HG02588 (cell line): ENCODE measurements around the gene TBC1D16.
"Not testable (repeated sequence)": the region's sequence is repeated elsewhere in the genome, so short reads cannot be mapped to it uniquely, and the experiment has no call there.

Source experiments
- ATAC-seq: cut with Tn5 transposase; IDR thresholded peaks from one replicate; pipeline ENCODE4 v1.9.1; 2021; ENCODE audit warnings: mild to moderate bottlenecking, moderate library complexity; ENCODE audit not compliant: unreplicated experiment

TBC1D16 gene

DNA sequence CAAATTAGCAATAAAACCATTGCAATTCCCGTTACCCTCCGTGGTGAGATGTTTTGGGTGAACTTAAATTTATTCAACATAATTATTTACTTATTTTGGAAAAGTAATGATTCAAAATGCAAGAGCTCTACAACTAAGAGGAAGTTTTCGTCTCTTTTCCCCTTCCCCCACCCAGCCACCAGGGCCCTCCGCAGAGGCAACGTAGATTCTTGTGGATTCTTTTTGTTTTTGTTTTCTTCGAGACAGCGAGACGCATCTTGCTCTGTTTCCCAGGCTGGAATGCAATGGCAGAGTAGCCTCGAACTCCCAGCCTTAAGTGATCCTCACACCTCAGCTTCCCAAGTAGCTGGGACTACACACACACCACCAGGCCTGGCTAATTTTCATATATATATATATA, 19.9 kb upstream of the TBC1D16 start:
- ATAC-seq: no peak

- no peak for ATAC-seq
Measured at GRCh38 chr17:80053102-80053501, 17.4 kb upstream of the TBC1D16 start.

GRCh38 chr17:80051681-80052080, 16.0 kb upstream of the TBC1D16 start:
- ATAC-seq: no peak

- no peak for ATAC-seq
Measured at GRCh38 chr17:80050706-80051105, 15.0 kb upstream of the TBC1D16 start.

- ATAC-seq: no peak
Measured at GRCh38 chr17:80049986-80050385, 14.3 kb upstream of the TBC1D16 start.

GRCh38 chr17:80047176-80047575, 11.5 kb upstream of the TBC1D16 start:
- no peak for ATAC-seq

GRCh38 chr17:80046709-80047108, 11.0 kb upstream of the TBC1D16 start:
- ATAC-seq: not testable (repeated sequence)

DNA sequence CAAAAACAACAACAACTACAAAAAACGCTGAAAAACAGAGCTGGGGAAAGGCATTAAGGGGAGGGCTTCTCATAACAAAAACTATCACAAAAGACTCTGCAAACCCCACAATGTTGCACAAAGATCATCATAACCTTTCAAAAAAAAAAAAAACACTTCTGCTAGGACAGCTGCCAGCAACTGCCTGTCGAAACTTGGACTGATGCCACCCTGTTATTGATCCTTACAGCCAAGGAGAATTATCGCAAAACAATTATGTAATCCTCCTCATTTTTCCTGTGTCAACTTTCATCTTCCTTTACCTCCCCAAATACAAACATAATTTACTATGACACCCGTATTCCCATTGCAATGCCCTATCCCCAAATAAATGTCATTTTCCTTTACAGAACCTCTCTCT, 10.0 kb upstream of the TBC1D16 start:
- ATAC-seq: no peak

GRCh38 chr17:80043963-80044362, 8.3 kb upstream of the TBC1D16 start:
- no peak for ATAC-seq

DNA sequence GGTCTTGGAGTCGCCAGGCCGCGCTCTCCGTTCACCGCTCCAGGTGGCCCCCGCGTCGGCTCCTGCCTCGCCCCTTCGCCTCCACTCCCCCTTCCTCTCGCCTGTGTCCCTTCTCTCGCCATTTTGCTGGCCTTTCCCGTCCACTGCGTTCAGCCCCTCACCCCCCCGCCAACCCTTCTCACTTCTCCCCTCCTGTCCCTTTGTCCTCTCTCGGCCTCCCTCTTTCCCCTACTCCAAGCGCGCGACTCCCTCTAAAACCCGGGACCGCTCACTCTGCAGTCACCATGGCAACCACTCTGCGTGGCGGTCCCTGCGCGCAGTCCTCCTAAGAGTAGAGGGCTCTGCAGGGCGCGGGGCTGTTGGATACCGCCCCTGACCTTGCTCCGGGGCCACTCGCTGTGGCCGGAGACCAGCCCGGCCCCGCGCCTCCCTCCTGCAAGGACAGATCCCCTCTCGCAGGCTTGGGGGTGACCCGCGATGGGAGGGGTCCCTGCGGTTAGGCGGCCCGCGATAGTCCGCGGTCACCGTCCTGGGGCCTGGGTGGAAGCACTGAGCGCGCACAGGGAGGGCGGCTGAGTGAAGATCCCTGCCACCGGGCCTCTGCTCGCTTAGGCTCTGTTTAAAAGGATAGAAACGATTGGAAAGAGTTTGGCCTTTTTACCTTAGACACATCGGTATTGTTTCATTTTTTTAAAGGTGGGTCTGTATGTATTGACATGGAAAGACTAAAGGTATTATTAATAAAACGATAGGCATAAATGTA, 1.2 kb upstream of the TBC1D16 start:
- no peak for ATAC-seq

DNA sequence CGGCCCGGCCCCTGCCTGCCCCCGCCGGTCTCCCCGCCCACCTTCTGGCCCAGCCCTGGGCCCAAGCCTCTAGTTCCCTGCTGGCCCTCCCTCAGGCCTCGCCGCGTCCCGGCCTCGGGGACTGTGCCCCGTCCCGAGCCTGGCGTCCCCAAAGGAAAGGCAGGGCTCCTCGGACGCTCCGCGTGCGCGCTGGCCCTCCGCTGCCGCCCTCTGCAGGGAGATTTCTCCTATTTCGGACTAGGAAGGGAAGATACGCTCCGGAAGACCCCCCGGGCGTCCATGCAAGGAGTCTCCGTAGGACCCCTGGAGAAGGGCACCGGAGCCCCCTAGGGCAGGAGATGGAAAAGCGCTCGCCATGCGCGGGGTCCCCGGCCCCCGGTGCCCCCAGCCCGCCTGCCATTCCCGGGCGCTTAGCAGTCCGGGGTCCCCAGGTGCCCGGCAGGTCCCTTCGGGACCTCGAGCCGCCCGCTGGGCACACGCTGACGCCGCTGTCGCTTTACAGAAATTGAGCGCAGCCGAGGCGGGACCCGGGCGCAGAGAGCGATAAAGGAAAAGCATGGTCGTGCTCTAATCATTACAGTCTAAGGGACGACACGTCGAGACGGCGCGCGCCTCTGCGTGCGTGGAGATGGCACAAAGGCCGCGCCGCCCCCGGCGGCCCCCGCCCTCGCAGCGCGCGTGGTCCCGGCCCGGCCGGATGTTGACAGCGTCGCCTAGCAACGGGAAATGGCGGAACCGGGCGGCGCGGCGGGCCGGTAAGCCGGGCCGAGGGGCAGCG, 454 bp upstream of the TBC1D16 start, which contains the start of gene CCDC40:
TSS of gene CCDC40 (plus strand) at position 706 of the 778 bp plus-strand sequence. CDS start at position 727, 21 bp downstream.
- no peak for ATAC-seq

DNA sequence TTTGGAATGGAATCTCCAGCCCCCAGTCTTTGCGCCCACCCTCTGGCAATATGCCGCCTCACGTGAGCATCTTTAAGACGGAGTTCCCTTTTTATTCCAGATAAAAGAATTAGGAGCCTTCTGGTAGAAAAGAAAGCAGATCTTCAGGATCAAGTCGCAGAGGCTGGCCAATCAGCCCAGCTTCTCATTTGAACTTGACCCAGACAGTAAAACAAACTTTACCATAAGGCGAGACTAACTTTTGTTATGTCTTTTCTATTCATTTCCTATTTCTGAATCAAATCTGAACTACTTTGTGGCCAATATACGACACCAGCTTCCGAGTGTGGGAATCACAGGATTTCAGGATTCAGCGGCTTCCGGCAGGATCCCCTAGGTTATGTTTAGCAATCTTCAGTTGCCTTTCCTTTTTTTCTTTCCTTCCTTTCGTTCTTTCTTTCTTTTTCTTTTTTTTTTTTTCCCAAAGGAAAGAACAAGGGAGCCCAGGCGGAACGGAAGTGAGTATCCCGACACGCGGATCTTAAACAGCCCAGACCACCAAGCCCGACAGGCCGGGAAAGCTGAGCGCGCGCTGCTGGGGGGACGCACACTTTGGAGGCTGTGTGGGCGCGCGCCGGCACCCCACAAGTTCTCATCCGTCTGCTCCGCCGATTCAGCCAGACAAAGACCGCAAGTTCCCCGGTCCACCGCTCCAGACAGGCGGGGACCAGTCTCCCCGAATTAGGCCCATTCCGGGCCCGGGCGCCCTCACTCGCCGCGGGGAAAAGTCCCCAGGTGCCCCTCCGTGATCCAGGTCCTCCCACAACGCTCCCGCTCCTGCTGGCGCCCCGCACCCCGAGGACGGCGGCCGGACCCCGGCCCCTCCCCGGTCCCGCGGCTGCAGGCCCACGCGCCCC, 633 bp downstream of the TBC1D16 start:
- no peak for ATAC-seq

GRCh38 chr17:80033840-80034239, 1.8 kb downstream of the TBC1D16 start:
- no peak for ATAC-seq

DNA sequence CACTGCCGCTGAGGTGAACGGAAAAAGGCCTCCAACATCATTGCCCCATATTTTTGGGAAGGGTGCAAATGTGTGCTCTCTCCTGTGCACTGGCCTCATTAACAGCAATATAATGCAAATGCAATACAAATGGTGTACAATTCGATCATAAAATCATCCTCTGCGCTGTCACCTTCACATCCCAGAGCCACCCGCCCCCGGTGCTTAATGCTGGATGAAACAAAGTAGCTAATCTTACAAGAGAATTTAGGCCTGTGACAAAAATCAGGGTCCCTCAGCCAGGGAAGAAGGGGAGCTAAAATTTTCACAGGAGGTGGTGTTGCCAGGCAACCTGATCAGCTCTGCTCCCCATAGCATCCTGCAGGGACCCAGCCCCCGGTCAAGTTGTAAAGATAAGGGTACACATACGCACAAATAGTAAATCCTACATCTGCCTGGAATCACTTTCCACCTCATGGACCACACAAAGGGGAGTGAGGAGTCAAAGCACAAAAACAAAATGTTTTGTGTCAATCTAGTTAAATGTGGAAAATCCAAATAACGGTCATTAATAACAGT, 3.0 kb downstream of the TBC1D16 start:
- no peak for ATAC-seq

GRCh38 chr17:80031691-80032430, 3.8 kb downstream of the TBC1D16 start:
- no peak for ATAC-seq

GRCh38 chr17:80030730-80031410, 4.8 kb downstream of the TBC1D16 start:
- no peak for ATAC-seq

- no peak for ATAC-seq
Measured at GRCh38 chr17:80029258-80029974, 6.3 kb downstream of the TBC1D16 start.

DNA sequence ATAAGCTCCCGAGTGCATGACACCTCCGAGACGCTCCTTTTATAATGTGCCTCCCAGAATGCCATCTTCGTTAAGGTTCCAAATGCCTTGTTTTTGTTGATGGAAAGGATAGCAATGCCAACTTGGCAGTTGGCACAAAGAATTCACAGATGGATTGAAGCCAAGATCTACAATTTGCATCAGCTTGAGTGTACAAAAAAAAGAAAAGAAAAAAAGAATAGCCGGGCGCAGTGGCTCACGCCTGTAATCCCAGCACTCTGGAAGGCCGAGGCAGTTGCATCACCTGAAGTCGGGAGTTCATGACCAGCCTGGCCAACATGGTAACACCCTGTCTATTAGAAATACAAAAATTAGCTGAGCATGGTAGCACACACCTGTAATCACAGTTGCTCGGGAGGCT, 7.6 kb downstream of the TBC1D16 start:
- no peak for ATAC-seq

GRCh38 chr17:80027043-80027435, 8.6 kb downstream of the TBC1D16 start:
- no peak for ATAC-seq
